Neuron (in vitro differentiated cells): ENCODE results near the gene CC2D2B.
"Not testable (repeated sequence)": the region's sequence is repeated elsewhere in the genome, so short reads cannot be mapped to it uniquely, and the experiment has no call there.

Experiments used
- H2AFZ ChIP-seq: one replicate; pipeline ENCODE4 v1.6.1; 2013; ENCODE audit warnings: low read depth, mild to moderate bottlenecking, inconsistent platforms, low read length, moderate library complexity
- H3K27me3 ChIP-seq: one replicate; pipeline ENCODE4 v1.6.1; 2013; ENCODE audit warnings: low read length; ENCODE audit not compliant: insufficient read depth
- H3K36me3 ChIP-seq: one replicate; pipeline ENCODE4 v1.6.1; 2013; ENCODE audit warnings: low read length; ENCODE audit not compliant: insufficient read depth
- H3K4me1 ChIP-seq: one replicate; pipeline ENCODE4 v1.6.1; 2013; ENCODE audit warnings: low read length; ENCODE audit not compliant: insufficient read depth
- H3K4me3 ChIP-seq: 2 replicates; pipeline ENCODE4 v1.5.1; 2013; ENCODE audit warnings: mild to moderate bottlenecking, low read length, moderate library complexity
- H3K9me3 ChIP-seq: one replicate; pipeline ENCODE4 v1.6.1; 2013; ENCODE audit warnings: low read length

The CC2D2B gene

DNA sequence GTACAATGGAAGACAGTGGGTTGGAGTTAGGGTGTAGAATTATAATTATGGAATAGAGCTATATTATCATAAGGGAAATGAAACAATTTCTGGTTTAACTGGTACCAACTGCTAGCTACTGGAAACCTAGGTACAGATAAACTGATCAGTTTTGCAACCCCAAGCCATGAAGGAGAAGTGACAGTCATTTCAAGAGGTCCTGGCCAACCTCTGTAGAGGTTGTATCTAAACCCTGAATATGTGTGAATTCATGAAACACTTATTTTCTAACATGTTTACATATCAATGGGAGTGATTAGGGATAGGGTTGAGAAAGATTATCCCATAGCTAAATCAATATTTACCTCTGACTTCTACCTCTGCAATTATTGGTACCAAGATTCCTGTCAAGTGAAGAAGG is 29.9 kb upstream of the CC2D2B start:
- Histone ChIP-seq H3K36me3 (no peaks in the 10 kb centered on the region), H2AFZ (no peak overlapping the region), H3K4me3 (no peak overlapping the region), H3K9me3 (peaks cover 6% of the 10 kb centered on the region), H3K4me1 (no peaks in the 10 kb centered on the region), H3K27me3 (no peaks in the 10 kb centered on the region)

GRCh38 chr10:95880704-95881103 is 27.1 kb upstream of the CC2D2B start:
- H3K9me3 ChIP-seq = no peaks in the 10 kb centered on the region

DNA sequence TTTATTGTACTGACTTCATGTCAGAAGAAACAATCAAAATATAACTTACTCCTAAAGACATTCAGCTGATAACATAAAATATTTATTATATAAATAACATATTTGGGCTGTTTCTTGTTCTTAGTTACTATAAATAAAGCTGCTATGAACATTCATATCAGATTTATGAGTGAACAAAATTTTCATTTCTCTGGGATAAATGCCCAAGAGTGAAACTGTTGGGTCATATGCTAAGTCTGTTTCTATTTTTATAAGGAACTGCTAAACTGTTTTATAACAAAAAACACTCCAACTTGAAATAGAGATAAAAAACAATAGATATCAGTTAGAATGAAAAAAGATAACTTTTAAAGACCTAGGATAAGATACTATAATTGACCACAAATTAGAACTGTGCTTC is 26.5 kb upstream of the CC2D2B start:
- no peaks in the 10 kb centered on the region for H3K27me3 ChIP-seq
- H3K4me3 ChIP-seq = no peak overlapping the region
- no peaks in the 10 kb centered on the region for H3K9me3 ChIP-seq
- no peaks in the 10 kb centered on the region for H3K4me1 ChIP-seq
- H2AFZ ChIP-seq = no peak overlapping the region
- H3K36me3 ChIP-seq = no peaks in the 10 kb centered on the region

More at GRCh38 chr10:95880704-95881103, 27.1 kb upstream of the CC2D2B start:
- Histone ChIP-seq H2AFZ (no peak overlapping the region), H3K4me1 (no peaks in the 10 kb centered on the region), H3K27me3 (no peaks in the 10 kb centered on the region), H3K36me3 (no peaks in the 10 kb centered on the region), H3K4me3 (no peak overlapping the region)

GRCh38 chr10:95889830-95890229 is 17.9 kb upstream of the CC2D2B start:
- H3K27me3 ChIP-seq = no peaks in the 10 kb centered on the region
- peaks cover 2% of the 10 kb centered on the region for H3K36me3 ChIP-seq
- no peaks in the 10 kb centered on the region for H3K9me3 ChIP-seq
- H3K4me1 ChIP-seq = no peaks in the 10 kb centered on the region
- H3K4me3 ChIP-seq = no peak overlapping the region
- H2AFZ ChIP-seq = no peak overlapping the region

GRCh38 chr10:95896071-95896850 is 11.5 kb upstream of the CC2D2B start:
- no peaks in the 10 kb centered on the region for H3K27me3 ChIP-seq
- no peaks in the 10 kb centered on the region for H3K4me1 ChIP-seq
- no peaks in the 10 kb centered on the region for H3K9me3 ChIP-seq
- no peak overlapping the region for H3K4me3 ChIP-seq
- no peak overlapping the region for H2AFZ ChIP-seq
- H3K36me3 ChIP-seq = peaks cover 31% of the 10 kb centered on the region

- not testable (repeated sequence) for H3K27me3 ChIP-seq, H3K4me3 ChIP-seq, H3K4me1 ChIP-seq, H3K9me3 ChIP-seq, H2AFZ ChIP-seq, H3K36me3 ChIP-seq
Measured at GRCh38 chr10:95905897-95906580, 1.7 kb upstream of the CC2D2B start.

- Histone ChIP-seq H3K4me3 (peak overlapping the region; percentile 60), H3K36me3 (no peaks in the 10 kb centered on the region), H3K27me3 (peaks cover 6% of the 10 kb centered on the region), H2AFZ (peak overlapping the region; percentile 92), H3K9me3 (no peaks in the 10 kb centered on the region), H3K4me1 (peaks cover 4% of the 10 kb centered on the region)
Measured at GRCh38 chr10:95906677-95907455, 909 bp upstream of the CC2D2B start.

DNA sequence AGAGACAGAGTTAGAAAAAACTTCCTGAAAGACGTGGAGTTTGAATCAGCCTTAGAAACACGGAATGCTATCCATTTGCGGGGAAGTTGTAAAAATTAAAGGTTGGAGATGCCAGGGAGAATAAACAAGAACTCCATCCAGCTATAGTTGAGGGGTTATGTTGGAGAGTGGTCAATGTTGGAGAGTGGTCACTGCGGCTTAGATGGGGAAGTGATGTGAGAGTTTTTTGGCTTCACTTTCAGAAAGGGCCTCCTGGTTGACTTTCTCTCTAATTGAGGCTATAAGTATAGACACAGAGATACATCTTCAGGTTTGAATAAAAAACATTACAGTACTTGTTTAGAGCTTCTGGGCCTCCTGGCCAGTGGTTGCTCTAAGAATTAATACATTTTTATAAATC is 675 bp downstream of the CC2D2B start:
- peaks cover 4% of the 10 kb centered on the region for H3K4me1 ChIP-seq
- no peaks in the 10 kb centered on the region for H3K9me3 ChIP-seq
- H3K4me3 ChIP-seq = peak overlapping the region; percentile 60
- H3K27me3 ChIP-seq = peaks cover 8% of the 10 kb centered on the region
- H2AFZ ChIP-seq = peak overlapping the region; percentile 92
- no peaks in the 10 kb centered on the region for H3K36me3 ChIP-seq

DNA sequence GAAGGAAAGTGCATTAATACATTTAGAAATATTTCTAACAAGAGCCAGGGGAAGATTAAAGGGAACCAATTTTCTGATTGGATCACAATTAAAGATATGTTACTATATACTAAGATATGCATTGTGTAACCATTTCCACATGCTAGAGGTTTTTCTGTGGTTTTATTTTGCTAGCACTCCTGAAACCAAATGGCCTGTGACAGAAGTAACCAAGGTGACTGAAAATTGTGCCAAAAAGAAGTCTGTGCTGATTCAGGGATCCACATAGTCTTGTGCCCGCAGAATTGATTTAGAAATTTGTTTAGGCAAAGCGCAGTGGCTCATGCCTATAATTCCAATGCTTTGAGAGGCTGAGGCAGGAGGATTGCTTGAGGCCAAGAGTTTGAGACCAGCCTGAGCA is 1.8 kb downstream of the CC2D2B start:
- no peak overlapping the region for H2AFZ ChIP-seq
- H3K9me3 ChIP-seq = no peaks in the 10 kb centered on the region
- H3K4me1 ChIP-seq = peaks cover 4% of the 10 kb centered on the region
- H3K27me3 ChIP-seq = peaks cover 8% of the 10 kb centered on the region
- H3K36me3 ChIP-seq = no peaks in the 10 kb centered on the region
- no peak overlapping the region for H3K4me3 ChIP-seq

- not testable (repeated sequence) for H3K9me3 ChIP-seq, H3K4me1 ChIP-seq, H3K27me3 ChIP-seq, H2AFZ ChIP-seq, H3K36me3 ChIP-seq, H3K4me3 ChIP-seq
Measured at GRCh38 chr10:95916039-95916438, 8.3 kb downstream of the CC2D2B start.

DNA sequence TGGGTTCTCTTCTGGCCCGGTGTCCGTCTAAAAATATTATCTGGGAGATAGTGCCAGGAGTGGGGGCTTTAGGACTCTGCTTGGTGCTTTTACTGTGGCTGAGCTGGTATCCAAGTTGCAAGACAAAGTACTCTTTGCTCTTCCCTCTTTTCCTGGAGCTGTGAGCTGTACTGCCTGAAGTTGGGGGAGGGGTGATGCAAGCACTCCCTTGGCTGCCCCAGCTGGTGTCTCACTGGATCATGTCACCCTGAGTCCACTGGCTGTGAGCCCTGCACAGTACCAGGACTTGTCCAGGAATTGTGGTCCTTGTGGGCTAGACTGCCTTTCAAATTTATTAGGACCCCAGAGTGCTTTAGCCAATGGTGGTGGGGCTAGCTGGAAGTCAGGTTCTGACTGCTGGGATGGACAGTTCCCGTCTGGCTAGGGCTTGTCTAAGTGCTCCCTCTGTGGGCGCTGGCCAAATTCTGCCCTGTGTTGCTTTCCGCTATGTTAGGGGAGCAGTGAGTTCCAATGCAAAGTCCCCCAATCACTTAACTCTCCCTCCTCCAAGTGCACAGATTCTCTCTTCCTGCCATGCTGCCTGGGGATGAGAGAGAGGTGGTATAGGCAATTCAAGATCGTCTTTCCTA is 13.1 kb downstream of the CC2D2B start:
- no peaks in the 10 kb centered on the region for H3K4me1 ChIP-seq
- no peaks in the 10 kb centered on the region for H3K9me3 ChIP-seq
- H3K36me3 ChIP-seq = no peaks in the 10 kb centered on the region
- H3K27me3 ChIP-seq = no peaks in the 10 kb centered on the region
- no peak overlapping the region for H2AFZ ChIP-seq
- no peak overlapping the region for H3K4me3 ChIP-seq

GRCh38 chr10:95925033-95925432 is 17.3 kb downstream of the CC2D2B start:
- Histone ChIP-seq H3K4me3 (no peak overlapping the region), H3K27me3 (no peaks in the 10 kb centered on the region), H2AFZ (no peak overlapping the region), H3K36me3 (no peaks in the 10 kb centered on the region), H3K4me1 (no peaks in the 10 kb centered on the region), H3K9me3 (no peaks in the 10 kb centered on the region)

GRCh38 chr10:95935429-95935828 is 27.7 kb downstream of the CC2D2B start:
- no peaks in the 10 kb centered on the region for H3K4me1 ChIP-seq
- H3K9me3 ChIP-seq = no peaks in the 10 kb centered on the region
- no peaks in the 10 kb centered on the region for H3K36me3 ChIP-seq
- no peaks in the 10 kb centered on the region for H3K27me3 ChIP-seq
- H2AFZ ChIP-seq = no peak overlapping the region
- H3K4me3 ChIP-seq = no peak overlapping the region
